Suprapubic skin (tissue), 4 donors: Measurements from ENCODE around the gene LDLRAD4. TPM values are rescaled to one million over a fixed set of nuclear protein-coding genes. Genes with fewer than 3 reads are reported as not detected.

ENCODE experiments used
- DNase-seq, 2 donors: peaks; one replicate each; pipeline ENCODE4 v3.0.0-alpha.2; 2019; ENCODE audit warnings: low spot score in 2 of 2
- H3K27ac ChIP-seq: fragments of 200-600 bp; sonication (generic); one replicate; pipeline ENCODE4 v1.5.1; 2019
- H3K27me3 ChIP-seq: fragments of 200-600 bp; sonication (generic); one replicate; pipeline ENCODE4 v1.5.1; 2019
- H3K36me3 ChIP-seq: fragments of 200-600 bp; sonication (generic); one replicate; pipeline ENCODE4 v1.5.1; 2019
- H3K4me1 ChIP-seq: fragments of 200-600 bp; sonication (generic); one replicate; pipeline ENCODE4 v1.5.1; 2019
- H3K4me3 ChIP-seq: fragments of 200-600 bp; sonication (generic); one replicate; pipeline ENCODE4 v1.5.1; 2019; ENCODE audit warnings: mild to moderate bottlenecking
- H3K9me3 ChIP-seq: fragments of 200-600 bp; sonication (generic); one replicate; pipeline ENCODE4 v1.5.1; 2019
- EP300 ChIP-seq: sonication (generic); formaldehyde crosslinking; IDR thresholded peaks from one replicate; pipeline ENCODE4 v1.6.1; 2017; ENCODE audit warnings: antibody characterized with exemption
- POLR2A ChIP-seq, 2 donors: fragments of 450-650 bp; IDR thresholded peaks; one replicate each; pipeline ENCODE4 v1.6.1; 2017; ENCODE audit warnings: antibody characterized with exemption in 2 of 2, mild to moderate bottlenecking in 2 of 2, moderate library complexity in 2 of 2
- POLR2AphosphoS5 ChIP-seq, 3 donors: sonication (generic); formaldehyde crosslinking; IDR thresholded peaks; one replicate each; pipeline ENCODE4 v1.6.1; 2017; ENCODE audit warnings: antibody characterized with exemption in 3 of 3
- WGBS: methylation state at CpG from one replicate; pipeline ENCODE4 v1.1.5; 2018; 5-methylcytosine and 5-hydroxymethylcytosine counted together
- total RNA-seq, 4 donors: library from RNA; depleted of rRNA; stranded (reverse); fragments of >200 nt; gene quantifications; one replicate each; pipeline ENCODE4 v1.1.0, GENCODE V29; 2016
- TF ChIP-seq, protein P1 (sequence below), 2 donors: fragments of 200-600 bp in 1 of 2; fragments of 450-650 bp in 1 of 2; sonication (generic) in 1 of 2; IDR thresholded peaks; one replicate each; pipeline ENCODE4 v1.5.1; 2016 to 2019; ENCODE audit warnings: antibody characterized with exemption in 2 of 2, mild to moderate bottlenecking in 1 of 2, moderate library complexity in 1 of 2

Gene LDLRAD4
- total RNA-seq, 4 donors from 2014 or later: 10.1 to 31.6 (median 15.1) TPM

GRCh38 chr18:13442451-13442850 lies 223.9 kb downstream of the LDLRAD4 start:
- Histone ChIP-seq H3K27me3 (no peaks in the 10 kb centered on the region), H3K36me3 (no peaks in the 10 kb centered on the region), H3K4me1 (peaks cover 5% of the 10 kb centered on the region), H3K27ac (no peak overlapping the region), H3K4me3 (no peak overlapping the region), H3K9me3 (no peaks in the 10 kb centered on the region)
- 97% methylated on average over 4 of the region's 17 CpGs for WGBS
- peak in 1 of 2 donors; percentile 55 for DNase-seq
- no peak for TF ChIP-seq POLR2AphosphoS5 (IDR thresholded peaks at IDR 0.05)
- TF ChIP-seq POLR2A (IDR thresholded peaks at IDR 0.05): no peak
- TF ChIP-seq, protein P1, sequence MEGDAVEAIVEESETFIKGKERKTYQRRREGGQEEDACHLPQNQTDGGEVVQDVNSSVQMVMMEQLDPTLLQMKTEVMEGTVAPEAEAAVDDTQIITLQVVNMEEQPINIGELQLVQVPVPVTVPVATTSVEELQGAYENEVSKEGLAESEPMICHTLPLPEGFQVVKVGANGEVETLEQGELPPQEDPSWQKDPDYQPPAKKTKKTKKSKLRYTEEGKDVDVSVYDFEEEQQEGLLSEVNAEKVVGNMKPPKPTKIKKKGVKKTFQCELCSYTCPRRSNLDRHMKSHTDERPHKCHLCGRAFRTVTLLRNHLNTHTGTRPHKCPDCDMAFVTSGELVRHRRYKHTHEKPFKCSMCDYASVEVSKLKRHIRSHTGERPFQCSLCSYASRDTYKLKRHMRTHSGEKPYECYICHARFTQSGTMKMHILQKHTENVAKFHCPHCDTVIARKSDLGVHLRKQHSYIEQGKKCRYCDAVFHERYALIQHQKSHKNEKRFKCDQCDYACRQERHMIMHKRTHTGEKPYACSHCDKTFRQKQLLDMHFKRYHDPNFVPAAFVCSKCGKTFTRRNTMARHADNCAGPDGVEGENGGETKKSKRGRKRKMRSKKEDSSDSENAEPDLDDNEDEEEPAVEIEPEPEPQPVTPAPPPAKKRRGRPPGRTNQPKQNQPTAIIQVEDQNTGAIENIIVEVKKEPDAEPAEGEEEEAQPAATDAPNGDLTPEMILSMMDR (IDR thresholded peaks at IDR 0.05): no peak
- TF ChIP-seq EP300: no peak

- DNase-seq: no peak
- Histone ChIP-seq H3K36me3 (no peaks in the 10 kb centered on the region), H3K9me3 (no peaks in the 10 kb centered on the region), H3K4me3 (no peak overlapping the region), H3K27ac (no peak overlapping the region), H3K27me3 (no peaks in the 10 kb centered on the region), H3K4me1 (peaks cover 9% of the 10 kb centered on the region)
- 70% methylated on average over 14 of the region's 14 CpGs for WGBS
- TF ChIP-seq EP300: no peak
- no peak for TF ChIP-seq POLR2AphosphoS5 (IDR thresholded peaks at IDR 0.05)
- no peak for TF ChIP-seq POLR2A (IDR thresholded peaks at IDR 0.05)
- TF ChIP-seq, protein P1 (IDR thresholded peaks at IDR 0.05): no peak
Measured at GRCh38 chr18:13443552-13443951, 225.0 kb downstream of the LDLRAD4 start.

- 85% methylated on average over 8 of the region's 8 CpGs for WGBS
- no peaks in the 10 kb centered on the region for H3K9me3 ChIP-seq
- no peaks in the 10 kb centered on the region for H3K27me3 ChIP-seq
- H3K27ac ChIP-seq: no peak overlapping the region
- no peak overlapping the region for H3K4me3 ChIP-seq
- DNase-seq: no peak
- H3K4me1 ChIP-seq: peaks cover 9% of the 10 kb centered on the region
- TF ChIP-seq EP300 (no peak), POLR2AphosphoS5 (IDR thresholded peaks at IDR 0.05) (no peak), POLR2A (IDR thresholded peaks at IDR 0.05) (no peak)
- TF ChIP-seq, protein P1 (IDR thresholded peaks at IDR 0.05): no peak
- no peaks in the 10 kb centered on the region for H3K36me3 ChIP-seq
Measured at GRCh38 chr18:13444430-13445240, 226.1 kb downstream of the LDLRAD4 start.

GRCh38 chr18:13445241-13445897 lies 226.8 kb downstream of the LDLRAD4 start:
- Histone ChIP-seq H3K36me3 (no peaks in the 10 kb centered on the region), H3K27me3 (no peaks in the 10 kb centered on the region), H3K27ac (no peak overlapping the region), H3K4me3 (no peak overlapping the region), H3K9me3 (no peaks in the 10 kb centered on the region), H3K4me1 (peaks cover 9% of the 10 kb centered on the region)
- DNase-seq: peak; percentile 10 to 18
- WGBS: 78% methylated on average over 6 of the region's 6 CpGs
- TF ChIP-seq, protein P1 (IDR thresholded peaks at IDR 0.05): no peak
- TF ChIP-seq EP300: no peak
- no peak for TF ChIP-seq POLR2A (IDR thresholded peaks at IDR 0.05)
- no peak for TF ChIP-seq POLR2AphosphoS5 (IDR thresholded peaks at IDR 0.05)

DNA sequence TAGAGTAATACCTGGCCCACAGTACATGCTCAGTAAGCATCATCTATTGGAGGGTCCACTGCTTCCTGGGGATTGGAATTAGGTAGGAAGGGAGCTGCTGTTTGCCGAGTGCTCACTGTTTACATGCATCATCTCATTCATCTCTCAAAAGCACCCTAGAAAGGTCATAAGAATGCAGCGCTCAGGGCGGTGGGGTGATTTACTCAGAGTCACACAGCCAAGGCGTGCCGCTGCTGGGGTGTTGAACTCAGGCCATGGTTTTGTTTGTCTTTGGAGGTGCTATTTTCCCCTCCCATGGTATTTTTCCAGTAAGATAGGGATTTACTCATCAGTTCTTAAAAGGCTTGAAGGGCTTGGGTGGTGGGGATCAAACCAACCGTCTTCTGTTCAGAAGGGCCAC lies 227.5 kb downstream of the LDLRAD4 start:
- DNase-seq: peak in 1 of 2 donors; percentile 32
- 93% methylated on average over 6 of the region's 6 CpGs for WGBS
- TF ChIP-seq, protein P1 (IDR thresholded peaks at IDR 0.05): no peak
- TF ChIP-seq POLR2A (IDR thresholded peaks at IDR 0.05) (no peak), POLR2AphosphoS5 (IDR thresholded peaks at IDR 0.05) (no peak), EP300 (no peak)
- H3K27ac ChIP-seq: no peak overlapping the region
- no peaks in the 10 kb centered on the region for H3K9me3 ChIP-seq
- H3K27me3 ChIP-seq: no peaks in the 10 kb centered on the region
- no peak overlapping the region for H3K4me3 ChIP-seq
- H3K36me3 ChIP-seq: no peaks in the 10 kb centered on the region
- peaks cover 9% of the 10 kb centered on the region for H3K4me1 ChIP-seq
